Stimulated activated naive CD8-positive, alpha-beta T cell treated with anti-CD3 and anti-CD28 coated beads, Interleukin-15, amount 100 ng/mL, for 72 hours (primary cell): ENCODE data around the gene CLCN7.

Experiments used
- ATAC-seq: fragments of 150-1000 bp; cut with Tn5 transposase; 2 replicates; pipeline ENCODE4 v1.10.0; 2021; ENCODE audit warnings: mild to moderate bottlenecking, moderate library complexity
- DNase-seq, 2 donors: peaks; one replicate each; pipeline ENCODE4 v3.0.0; 2021 to 2022
- H3K27ac Mint-ChIP-seq, 2 donors: one replicate each; pipeline ENCODE4 v1.8.0; 2022; ENCODE audit warnings: mild to moderate bottlenecking in 2 of 2, mixed read lengths in 2 of 2, moderate library complexity in 2 of 2
- H3K27me3 Mint-ChIP-seq: one replicate; pipeline ENCODE4 v1.8.0; 2022; ENCODE audit warnings: mixed read lengths
- H3K4me1 Mint-ChIP-seq: one replicate; pipeline ENCODE4 v1.8.0; 2022; ENCODE audit warnings: mild to moderate bottlenecking, mixed read lengths
- H3K4me3 Mint-ChIP-seq, 2 donors: one replicate each; pipeline ENCODE4 v1.8.0; 2022; ENCODE audit warnings: mild to moderate bottlenecking in 2 of 2, mixed read lengths in 2 of 2, moderate library complexity in 1 of 2
- H3K9me3 Mint-ChIP-seq, 2 donors: one replicate each; pipeline ENCODE4 v1.8.0; 2022; ENCODE audit warnings: mixed read lengths in 2 of 2

The CLCN7 gene

GRCh38 chr16:1464196-1464893 lies 10.5 kb downstream of the CLCN7 start:
- Mint-ChIP-seq H3K27me3 (no peaks in the 10 kb centered on the region), H3K9me3 (no peaks in the 10 kb centered on the region), H3K4me1 (peaks cover 18% of the 10 kb centered on the region), H3K27ac (peak overlapping the region in 1 of 2 donors; percentile 27), H3K4me3 (no peak overlapping the region)
- DNase-seq (no peak), ATAC-seq (no peak)

- no peak overlapping the region for H3K27ac Mint-ChIP-seq
Measured at GRCh38 chr16:1461146-1461545, 13.7 kb downstream of the CLCN7 start.

GRCh38 chr16:1460602-1461138 lies 14.2 kb downstream of the CLCN7 start:
- Mint-ChIP-seq H3K4me3 (no peak overlapping the region), H3K9me3 (no peaks in the 10 kb centered on the region), H3K27ac (no peak overlapping the region), H3K4me1 (peaks cover 14% of the 10 kb centered on the region), H3K27me3 (no peaks in the 10 kb centered on the region)
- ATAC-seq (no peak), DNase-seq (no peak)

More at GRCh38 chr16:1461146-1461545, 13.7 kb downstream of the CLCN7 start:
- no peaks in the 10 kb centered on the region for H3K27me3 Mint-ChIP-seq
- H3K4me1 Mint-ChIP-seq = peaks cover 14% of the 10 kb centered on the region
- DNase-seq (no peak), ATAC-seq (no peak)
- no peaks in the 10 kb centered on the region for H3K9me3 Mint-ChIP-seq
- H3K4me3 Mint-ChIP-seq = no peak overlapping the region

GRCh38 chr16:1459967-1460366 lies 14.9 kb downstream of the CLCN7 start:
- ATAC-seq (no peak), DNase-seq (no peak)
- H3K4me3 Mint-ChIP-seq = no peak overlapping the region
- peaks cover 13% of the 10 kb centered on the region for H3K4me1 Mint-ChIP-seq
- H3K27ac Mint-ChIP-seq = no peak overlapping the region
- no peaks in the 10 kb centered on the region for H3K27me3 Mint-ChIP-seq
- H3K9me3 Mint-ChIP-seq = no peaks in the 10 kb centered on the region

- peak overlapping the region; percentile 80 for H3K27ac Mint-ChIP-seq
- peaks cover 9% of the 10 kb centered on the region for H3K4me1 Mint-ChIP-seq
- H3K4me3 Mint-ChIP-seq = no peak overlapping the region
- ATAC-seq (no peak), DNase-seq (no peak)
- H3K27me3 Mint-ChIP-seq = no peaks in the 10 kb centered on the region
- H3K9me3 Mint-ChIP-seq = no peaks in the 10 kb centered on the region
Measured at GRCh38 chr16:1458977-1459341, 15.9 kb downstream of the CLCN7 start.

- H3K27ac Mint-ChIP-seq = peak overlapping the region; percentile 80
- H3K27me3 Mint-ChIP-seq = no peaks in the 10 kb centered on the region
- peaks cover 9% of the 10 kb centered on the region for H3K4me1 Mint-ChIP-seq
- DNase-seq = peak in 1 of 2 donors; percentile 50
- peak; percentile 84 for ATAC-seq
- H3K9me3 Mint-ChIP-seq = no peaks in the 10 kb centered on the region
- no peak overlapping the region for H3K4me3 Mint-ChIP-seq
Measured at GRCh38 chr16:1458336-1458976, 16.4 kb downstream of the CLCN7 start.

GRCh38 chr16:1457489-1458245 lies 17.2 kb downstream of the CLCN7 start:
- H3K27me3 Mint-ChIP-seq = no peaks in the 10 kb centered on the region
- H3K4me1 Mint-ChIP-seq = peaks cover 9% of the 10 kb centered on the region
- ATAC-seq (no peak), DNase-seq (no peak)
- H3K4me3 Mint-ChIP-seq = no peak overlapping the region
- H3K27ac Mint-ChIP-seq = no peak overlapping the region
- no peaks in the 10 kb centered on the region for H3K9me3 Mint-ChIP-seq

GRCh38 chr16:1456951-1457350 lies 17.9 kb downstream of the CLCN7 start:
- no peak overlapping the region for H3K4me3 Mint-ChIP-seq
- no peak for DNase-seq
- ATAC-seq = no peak
- no peak overlapping the region for H3K27ac Mint-ChIP-seq
- H3K27me3 Mint-ChIP-seq = no peaks in the 10 kb centered on the region
- peaks cover 9% of the 10 kb centered on the region for H3K4me1 Mint-ChIP-seq
- no peaks in the 10 kb centered on the region for H3K9me3 Mint-ChIP-seq

- H3K9me3 Mint-ChIP-seq = no peaks in the 10 kb centered on the region
- H3K4me1 Mint-ChIP-seq = peaks cover 14% of the 10 kb centered on the region
- H3K27me3 Mint-ChIP-seq = no peaks in the 10 kb centered on the region
- H3K4me3 Mint-ChIP-seq = no peak overlapping the region
- no peak overlapping the region for H3K27ac Mint-ChIP-seq
- DNase-seq (no peak), ATAC-seq (no peak)
Measured at GRCh38 chr16:1455190-1456171, 19.3 kb downstream of the CLCN7 start.

- DNase-seq (no peak), ATAC-seq (no peak)
- H3K27me3 Mint-ChIP-seq = no peaks in the 10 kb centered on the region
- H3K27ac Mint-ChIP-seq = no peak overlapping the region
- H3K4me3 Mint-ChIP-seq = no peak overlapping the region
- H3K9me3 Mint-ChIP-seq = no peaks in the 10 kb centered on the region
- H3K4me1 Mint-ChIP-seq = peaks cover 14% of the 10 kb centered on the region
Measured at GRCh38 chr16:1454561-1454960, 20.3 kb downstream of the CLCN7 start.

- Mint-ChIP-seq H3K27ac (no peak overlapping the region), H3K4me3 (no peak overlapping the region), H3K9me3 (no peaks in the 10 kb centered on the region), H3K4me1 (peaks cover 5% of the 10 kb centered on the region), H3K27me3 (no peaks in the 10 kb centered on the region)
- no peak for DNase-seq
- no peak for ATAC-seq
Measured at GRCh38 chr16:1453316-1453715, 21.5 kb downstream of the CLCN7 start.

GRCh38 chr16:1452530-1452929 lies 22.3 kb downstream of the CLCN7 start:
- Mint-ChIP-seq H3K9me3 (no peaks in the 10 kb centered on the region), H3K4me1 (peaks cover 5% of the 10 kb centered on the region), H3K27me3 (no peaks in the 10 kb centered on the region), H3K4me3 (no peak overlapping the region), H3K27ac (no peak overlapping the region)
- DNase-seq (no peak), ATAC-seq (no peak)

GRCh38 chr16:1451702-1452392 lies 23.0 kb downstream of the CLCN7 start:
- Mint-ChIP-seq H3K27me3 (no peaks in the 10 kb centered on the region), H3K9me3 (no peaks in the 10 kb centered on the region), H3K4me3 (no peak overlapping the region), H3K27ac (peak overlapping the region; percentile 48 to 78), H3K4me1 (peaks cover 5% of the 10 kb centered on the region)
- DNase-seq (no peak), ATAC-seq (no peak)

- no peak overlapping the region for H3K27ac Mint-ChIP-seq
- H3K27me3 Mint-ChIP-seq = no peaks in the 10 kb centered on the region
- H3K9me3 Mint-ChIP-seq = no peaks in the 10 kb centered on the region
- DNase-seq = no peak
- H3K4me3 Mint-ChIP-seq = no peak overlapping the region
- H3K4me1 Mint-ChIP-seq = peaks cover 5% of the 10 kb centered on the region
- ATAC-seq = no peak
Measured at GRCh38 chr16:1450841-1451240, 24.0 kb downstream of the CLCN7 start.
